NOMO-1 (cell line): ENCODE measurements around the gene RIMKLA.

Source experiments
- DNase-seq, 2 experiments: peaks; one replicate each; lab custom pipeline; 2025; ENCODE audit not compliant: unreplicated experiment in 2 of 2; lab: John Stamatoyannopoulos, UW

RIMKLA gene

DNA sequence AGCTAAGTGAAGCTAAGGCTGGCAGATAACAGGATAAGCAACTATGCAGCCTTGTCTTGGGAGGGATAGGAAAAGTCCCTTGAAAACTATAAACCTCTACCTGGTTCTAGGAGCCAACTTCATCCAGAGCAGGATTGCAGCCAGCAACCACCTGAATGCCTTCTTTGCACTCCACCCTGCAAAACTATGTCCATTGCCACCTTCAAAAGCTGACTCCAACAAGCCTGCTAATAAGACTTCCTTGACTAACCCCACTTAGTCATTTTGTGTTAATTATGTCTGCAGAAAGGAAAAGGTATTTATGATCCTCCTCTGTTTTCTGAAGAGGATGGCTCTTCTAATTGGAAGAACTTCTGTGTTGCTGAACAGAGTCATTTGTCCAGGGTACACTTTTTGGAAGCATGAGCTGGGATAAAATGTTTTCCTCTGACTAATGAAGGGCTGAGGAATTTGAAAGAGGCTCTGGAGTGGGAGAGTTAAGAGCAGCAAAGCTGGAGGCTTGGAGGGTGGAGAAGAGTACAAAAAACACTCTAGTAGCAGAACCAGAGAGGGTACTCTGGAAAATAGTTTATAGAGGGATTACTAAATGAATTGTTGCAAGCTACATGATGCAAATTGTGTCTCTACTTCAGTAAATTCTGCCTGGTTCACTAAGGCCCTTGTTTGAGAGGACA, 9.6 kb upstream of the RIMKLA start:
- DNase-seq, result no peak

DNA sequence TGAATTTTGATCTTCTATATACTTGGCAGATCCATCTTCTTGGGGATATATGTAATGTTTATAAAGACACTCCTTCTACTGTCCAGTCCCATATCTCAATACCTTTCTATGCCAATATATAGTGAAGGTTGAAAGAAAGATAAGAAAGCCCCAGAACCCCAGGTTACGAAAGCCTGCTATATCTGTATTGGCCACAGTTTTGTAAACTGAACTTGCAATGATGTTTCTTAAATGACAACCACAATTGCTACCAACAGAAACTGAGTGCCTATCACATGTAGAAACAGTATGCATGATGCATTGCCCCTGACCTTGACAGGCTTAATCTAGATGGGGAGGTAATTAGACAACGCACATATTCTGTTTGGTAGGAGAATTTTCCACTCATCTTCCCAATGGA, 7.8 kb upstream of the RIMKLA start:
- DNase-seq, result no peak

DNA sequence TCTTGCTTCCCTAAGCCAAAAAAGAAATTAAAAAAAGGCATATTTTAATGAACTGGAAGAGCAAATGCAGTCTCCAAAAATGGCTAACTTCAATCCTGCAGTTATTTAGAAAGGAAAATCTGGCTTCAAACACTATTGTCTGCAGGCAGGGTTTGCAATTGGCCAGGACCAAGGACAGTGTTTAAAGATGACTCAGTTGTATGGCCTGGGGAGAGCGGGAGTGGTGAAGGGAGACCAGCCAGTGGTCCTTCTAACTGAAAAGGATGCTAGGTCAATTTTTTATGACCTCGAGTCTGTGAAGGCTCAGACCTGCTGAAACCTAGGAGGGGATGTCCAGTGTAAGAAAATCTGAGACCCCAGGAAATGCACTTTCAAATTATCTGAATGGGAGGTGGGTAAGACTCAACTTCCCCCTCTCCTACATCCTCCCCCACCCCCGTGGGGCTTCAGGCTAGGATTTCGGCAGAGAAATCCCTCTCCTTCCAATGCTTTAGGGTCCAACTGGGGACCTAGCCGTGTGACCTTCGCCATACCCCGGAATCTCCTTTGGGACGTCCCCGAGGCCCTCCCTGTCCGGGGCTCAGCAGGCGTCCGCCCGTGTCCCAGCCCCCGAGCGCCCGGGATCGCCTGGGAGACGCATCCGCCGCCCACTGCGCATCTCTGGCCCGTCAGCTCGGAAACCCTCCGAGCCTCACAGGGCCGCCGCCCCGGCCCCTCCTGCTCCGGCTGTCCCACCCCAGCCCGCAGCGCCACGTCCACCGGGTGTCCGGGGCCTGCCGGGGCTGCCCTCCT, 602 bp upstream of the RIMKLA start:
- peak; percentile 5 to 34 for DNase-seq

DNA sequence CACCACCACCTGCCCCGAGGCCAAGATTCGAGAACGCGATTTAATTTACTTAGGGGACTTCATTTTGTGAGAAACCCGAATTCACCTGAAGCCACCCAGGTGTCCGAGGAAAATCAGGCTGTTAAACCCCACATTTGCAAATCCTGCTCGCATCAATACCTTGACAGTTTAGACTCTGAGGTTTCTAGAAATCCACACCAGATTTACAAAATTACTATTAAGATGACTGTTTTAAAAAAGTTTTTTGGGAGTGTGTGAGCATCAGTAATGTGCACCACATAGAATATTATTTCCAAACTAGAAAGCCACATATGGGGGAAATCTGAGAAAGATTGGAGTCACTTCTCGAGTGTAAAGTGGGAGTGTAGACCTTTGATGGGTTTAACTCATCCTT, 685 bp downstream of the RIMKLA start:
- DNase-seq, result no peak

DNA sequence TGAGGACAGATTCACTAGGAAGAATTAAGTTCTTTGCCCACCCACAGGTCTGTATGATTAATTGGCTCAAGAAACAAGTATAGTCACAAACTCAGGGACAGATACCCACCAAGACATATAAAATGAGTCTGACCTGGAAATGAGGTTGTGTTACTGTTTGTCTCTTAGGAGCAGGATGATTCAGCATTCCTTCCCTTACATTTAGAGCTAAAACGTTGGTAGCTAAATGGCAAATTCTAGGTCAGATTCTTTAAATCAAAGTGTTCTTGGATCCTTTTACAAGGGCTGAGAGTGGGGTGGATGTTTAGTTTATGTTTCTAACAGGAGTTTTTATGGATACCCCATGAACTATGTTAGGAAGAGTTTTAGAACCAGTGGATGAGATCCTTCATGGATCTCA, 4.7 kb downstream of the RIMKLA start:
- DNase-seq, result no peak

DNA sequence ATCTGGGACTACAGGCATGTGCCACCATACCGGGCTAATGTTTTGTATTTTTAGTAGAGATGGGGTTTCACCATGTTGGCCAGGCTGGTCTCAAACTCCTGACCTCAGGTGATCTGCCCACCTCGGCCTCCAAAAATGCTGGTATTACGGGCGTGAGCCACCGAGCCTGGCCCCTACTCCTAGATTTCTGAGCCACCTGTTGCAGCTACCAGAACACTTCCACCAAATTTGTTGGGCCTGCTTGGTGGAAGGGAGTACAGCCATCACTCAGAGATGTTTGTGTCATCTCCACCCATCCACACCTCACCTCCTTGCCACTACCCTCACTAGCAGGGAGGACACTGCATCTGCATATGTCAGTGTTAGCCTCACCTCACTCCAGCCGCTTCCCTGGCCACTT, 5.5 kb downstream of the RIMKLA start:
- DNase-seq, result no peak

DNA sequence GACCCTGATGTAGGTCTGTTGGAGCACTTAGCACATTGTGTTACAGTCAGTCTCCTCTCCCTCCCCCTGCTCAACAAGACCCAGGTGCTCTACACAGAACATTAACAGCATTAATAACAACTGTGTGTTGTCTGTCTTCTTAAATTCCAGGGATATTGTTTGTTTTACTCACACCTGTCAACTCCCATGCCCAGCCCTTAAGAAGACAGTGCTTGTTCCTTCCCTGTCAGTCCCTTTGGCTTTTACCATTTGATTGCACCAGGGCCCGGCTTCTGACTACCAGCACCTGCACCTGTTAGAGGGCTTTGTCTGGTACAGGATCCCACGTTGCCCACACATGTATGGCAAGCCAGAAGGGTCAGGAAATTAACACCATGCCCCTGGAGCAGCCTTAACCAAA, 11.7 kb downstream of the RIMKLA start:
- no peak for DNase-seq

DNA sequence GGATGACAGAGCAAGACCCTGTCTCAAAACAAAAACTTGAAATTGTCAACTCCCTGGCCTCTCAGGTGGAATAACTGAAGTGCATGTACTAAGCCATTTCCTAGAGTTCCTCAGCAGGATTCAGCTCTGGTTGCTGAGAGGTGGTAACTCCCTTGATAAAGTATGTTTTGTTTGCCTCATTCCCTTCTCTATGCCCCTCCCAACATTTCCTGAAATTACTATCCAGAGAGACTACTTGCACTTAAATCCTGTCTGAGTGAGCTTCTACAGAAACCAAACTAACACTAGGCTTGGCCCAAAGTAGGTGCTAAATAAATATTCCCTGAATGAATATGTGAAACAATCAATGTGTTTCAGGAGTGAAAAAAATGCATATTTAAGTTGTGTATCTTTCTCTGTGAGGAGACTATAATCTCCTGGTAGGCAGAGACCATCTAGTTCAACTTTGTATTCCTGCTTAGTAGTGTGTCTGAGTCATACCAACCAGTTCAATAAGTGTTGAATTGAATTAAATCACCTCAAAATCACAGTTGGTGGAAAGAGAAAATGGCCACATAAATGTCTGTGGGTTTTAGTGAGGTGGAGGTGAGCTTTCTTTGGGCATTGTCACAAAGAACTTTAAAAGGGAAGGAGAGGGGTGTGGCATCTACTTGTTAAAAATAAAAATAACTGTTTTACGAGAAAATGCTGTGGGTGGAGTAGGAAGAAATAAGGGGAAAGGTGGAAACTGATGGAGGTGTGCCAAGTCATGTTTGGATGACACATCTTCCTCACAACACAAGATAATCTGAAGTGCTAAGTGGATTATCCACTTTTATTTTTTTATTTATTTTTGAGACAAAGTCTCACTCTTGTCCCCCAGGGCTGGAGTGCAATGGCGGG, 12.6 kb downstream of the RIMKLA start:
- DNase-seq, result no peak

DNA sequence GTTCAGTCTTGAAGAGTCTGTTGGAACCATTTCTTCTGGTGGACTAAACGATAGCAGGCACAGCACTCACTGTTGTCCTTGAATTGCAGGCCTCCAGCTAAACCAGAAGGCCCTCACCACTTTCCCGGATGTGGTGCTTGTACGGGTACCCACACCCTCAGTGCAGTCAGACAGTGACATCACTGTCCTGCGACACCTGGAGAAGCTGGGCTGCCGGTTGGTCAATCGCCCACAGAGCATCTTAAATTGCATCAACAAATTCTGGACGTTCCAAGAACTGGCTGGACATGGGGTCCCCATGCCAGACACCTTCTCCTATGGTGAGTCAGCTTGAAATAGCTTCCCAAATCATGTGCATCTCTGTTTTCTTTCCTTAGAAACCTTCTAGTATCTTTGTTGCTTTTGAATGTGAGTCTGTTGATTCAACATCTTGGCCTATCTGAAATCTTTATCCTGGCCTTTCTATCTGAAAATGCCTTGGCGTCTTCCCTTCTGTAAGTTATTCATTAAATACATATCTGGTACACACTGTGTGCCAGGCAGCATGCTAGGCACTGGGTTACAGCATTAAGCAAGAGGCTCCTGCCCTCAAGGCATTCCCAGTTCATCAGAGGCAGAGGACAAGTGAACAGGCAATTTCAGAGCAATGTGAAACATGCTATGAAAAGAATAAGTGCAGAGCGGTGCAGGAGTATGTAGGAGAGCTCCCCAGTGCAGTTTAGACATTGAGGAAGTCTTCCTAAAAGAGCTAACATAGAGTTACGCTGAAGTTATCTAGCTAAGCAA, 18.9 kb downstream of the RIMKLA start:
- no peak for DNase-seq

DNA sequence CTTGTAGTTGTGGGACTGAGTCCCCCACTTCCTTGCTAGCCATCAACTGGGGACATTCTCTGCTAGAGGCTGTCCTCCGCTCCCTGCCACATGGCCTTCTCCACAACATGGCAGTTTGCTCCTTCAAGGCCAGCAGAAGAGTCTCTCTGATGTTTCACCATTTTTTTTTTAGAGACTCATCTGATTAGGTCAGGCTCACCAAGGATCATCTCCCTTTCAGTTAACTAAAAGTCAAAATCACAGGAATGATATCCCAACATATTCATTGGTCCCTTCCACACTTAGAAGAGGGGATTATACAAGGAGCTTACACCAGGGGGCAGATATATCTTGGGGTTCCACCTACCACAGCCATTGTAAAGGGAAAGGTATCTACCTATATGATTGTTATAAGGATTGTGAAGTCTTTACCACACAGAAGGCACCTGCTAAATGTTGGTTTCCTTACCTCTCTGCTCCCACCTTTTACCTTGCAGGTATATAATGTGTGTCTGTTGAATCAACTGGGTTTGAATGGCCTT, 23.3 kb downstream of the RIMKLA start:
- no peak for DNase-seq

DNA sequence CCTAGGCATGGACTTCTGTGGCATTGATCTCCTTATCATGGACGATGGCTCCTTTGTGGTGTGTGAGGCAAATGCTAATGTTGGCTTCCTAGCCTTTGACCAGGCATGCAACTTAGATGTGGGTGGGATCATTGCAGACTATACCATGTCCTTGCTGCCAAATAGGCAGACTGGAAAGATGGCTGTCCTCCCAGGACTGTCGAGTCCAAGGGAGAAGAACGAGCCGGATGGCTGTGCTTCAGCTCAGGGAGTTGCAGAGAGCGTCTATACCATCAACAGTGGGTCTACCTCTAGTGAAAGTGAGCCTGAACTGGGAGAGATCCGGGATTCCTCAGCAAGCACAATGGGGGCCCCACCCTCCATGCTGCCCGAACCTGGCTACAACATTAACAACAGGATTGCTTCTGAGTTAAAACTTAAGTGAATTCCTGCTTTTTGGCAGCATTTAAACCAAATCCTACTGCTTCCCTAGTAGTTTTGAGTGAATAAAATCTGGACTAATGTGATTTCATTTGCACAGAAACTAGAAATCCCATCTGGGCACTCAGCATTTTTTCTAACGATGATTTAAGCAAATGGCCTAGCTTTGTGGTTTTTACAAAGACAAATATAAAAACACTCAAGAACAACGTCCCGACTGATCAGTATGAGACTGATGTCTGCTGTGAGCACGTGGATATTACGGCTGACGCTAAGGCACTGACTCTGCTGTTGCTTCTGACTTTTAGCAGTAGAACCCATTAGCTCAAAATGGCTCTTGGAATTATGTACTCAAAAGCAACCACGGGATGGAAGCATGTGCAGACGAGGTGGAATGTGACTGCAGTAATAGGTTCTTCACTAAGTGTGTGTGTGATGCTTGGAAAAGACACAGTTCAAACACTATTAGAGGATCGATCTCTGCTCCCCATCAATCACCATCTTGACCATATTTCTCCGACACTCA, 34.2 kb downstream of the RIMKLA start:
- no peak for DNase-seq

DNA sequence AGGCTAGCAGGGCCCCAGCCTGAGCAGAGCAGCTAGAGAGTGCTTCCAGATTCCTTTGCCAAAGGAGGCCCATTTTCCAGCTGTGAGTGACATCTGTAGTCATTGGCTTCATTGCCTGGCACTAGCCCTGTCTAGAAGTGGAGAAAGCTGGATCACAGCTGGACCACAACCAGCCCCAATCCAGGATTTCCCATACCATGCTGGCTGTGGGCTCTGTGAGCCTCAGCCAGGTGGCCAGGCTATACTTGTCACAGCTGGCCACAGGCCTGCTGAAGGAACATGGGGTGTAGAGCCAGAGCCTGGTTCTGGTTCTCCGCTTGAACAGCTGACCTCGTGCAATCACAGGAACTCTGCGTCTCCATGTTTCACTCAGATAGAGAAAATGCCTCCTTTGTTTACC, 36.6 kb downstream of the RIMKLA start:
- DNase-seq, result no peak

DNA sequence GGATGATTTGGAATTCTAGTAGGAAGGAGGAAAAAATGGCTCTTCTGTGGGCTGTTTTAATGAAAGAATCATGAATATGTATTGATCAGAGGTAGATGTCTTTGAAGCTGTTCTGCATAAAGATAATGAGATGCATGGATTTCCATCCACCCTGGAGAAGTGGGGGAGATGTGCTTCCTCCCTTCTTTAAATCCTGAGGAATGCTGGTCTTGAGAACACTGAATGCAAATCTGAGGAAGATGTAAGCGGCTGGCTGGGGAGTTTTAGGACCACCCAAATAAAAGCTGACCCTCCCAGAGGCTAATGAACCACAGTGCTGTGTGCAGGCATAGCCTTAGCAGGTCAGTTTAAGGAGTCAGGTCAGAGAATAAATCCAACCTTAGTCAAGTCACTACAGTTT, 37.9 kb downstream of the RIMKLA start:
- no peak for DNase-seq

DNA sequence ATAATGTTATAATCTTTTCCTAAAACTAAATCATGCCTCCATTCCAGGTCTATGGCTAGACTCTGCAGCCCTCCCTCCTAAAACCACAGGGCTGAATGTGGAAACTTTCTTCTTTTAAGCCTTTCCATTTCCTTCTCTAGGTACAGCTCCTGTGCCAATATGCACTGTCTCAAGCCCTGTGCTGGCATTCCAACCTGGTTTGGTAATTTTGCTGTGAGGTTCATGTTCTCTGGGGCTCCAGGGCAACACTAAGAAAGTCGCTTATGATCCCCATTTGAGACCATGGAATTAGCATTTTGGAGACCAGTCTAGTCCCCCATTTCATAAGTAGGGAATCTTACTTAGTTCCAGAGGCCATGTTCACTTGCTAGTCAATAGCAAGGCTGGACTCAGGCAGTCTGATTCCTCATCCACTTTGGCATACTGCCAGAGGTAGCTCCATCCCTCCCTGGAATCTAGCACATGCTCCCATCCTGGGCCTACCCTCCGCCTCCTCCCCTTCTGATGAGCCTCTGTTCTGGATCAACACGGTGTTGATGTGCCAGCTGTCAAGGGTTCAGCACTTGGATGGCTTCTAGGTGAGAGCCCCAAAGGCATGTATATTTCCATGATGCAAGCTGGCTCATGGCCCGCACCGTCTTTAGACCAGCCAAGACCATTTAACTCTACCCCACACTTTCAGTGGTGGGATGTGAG, 38.7 kb downstream of the RIMKLA start:
- DNase-seq, result no peak

DNA sequence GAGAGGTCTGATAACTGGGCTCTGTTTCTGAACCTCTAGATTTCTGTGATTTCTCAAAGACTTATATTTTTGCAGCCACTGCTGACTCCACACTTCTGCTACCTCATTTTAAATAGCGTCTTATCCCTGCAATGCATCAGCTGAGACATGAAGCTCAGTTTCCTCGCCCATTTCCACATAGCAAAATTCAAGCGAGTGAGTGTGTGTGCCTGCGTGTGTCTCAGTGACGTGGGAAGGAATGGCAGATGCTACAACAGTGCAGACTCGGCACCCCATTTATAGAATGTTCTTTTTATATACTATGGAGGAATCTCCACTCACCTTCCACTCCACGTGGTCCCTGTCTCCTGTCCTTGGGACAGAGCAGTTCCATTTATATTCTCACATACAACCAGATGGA, 39.5 kb downstream of the RIMKLA start:
- no peak for DNase-seq

DNA sequence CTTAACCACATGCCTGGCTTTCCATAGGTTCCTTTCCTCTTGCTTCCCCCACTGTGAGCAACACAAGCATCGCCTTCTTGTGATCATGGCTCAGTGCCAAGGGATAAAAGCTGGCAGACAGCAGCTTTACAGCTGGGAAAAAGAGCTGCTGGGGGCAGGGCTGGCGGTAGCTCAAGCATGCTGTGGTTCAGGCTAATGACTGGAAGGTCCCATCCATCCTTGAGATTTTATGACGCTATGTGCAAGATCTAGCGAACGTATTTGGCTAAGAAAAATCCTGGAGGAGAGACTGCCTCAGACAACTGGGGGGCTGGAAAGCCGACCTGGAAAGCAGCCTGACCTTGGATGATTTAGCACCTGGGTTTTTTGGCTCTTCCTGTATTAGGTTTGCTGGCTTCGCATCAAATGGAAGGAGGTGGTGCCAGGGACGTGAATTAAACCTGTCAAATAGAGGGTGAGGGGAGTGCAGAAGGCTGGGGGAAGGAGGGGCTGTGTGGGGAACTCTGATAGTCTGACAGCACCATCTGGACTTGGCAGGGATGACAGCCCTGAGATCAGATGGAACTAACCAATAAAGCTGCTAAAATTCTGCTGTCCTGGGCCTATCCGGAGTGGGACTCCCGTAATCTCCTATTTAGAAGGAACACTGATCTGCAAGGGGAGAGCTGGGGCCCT, 40.5 kb downstream of the RIMKLA start:
- DNase-seq, result no peak

DNA sequence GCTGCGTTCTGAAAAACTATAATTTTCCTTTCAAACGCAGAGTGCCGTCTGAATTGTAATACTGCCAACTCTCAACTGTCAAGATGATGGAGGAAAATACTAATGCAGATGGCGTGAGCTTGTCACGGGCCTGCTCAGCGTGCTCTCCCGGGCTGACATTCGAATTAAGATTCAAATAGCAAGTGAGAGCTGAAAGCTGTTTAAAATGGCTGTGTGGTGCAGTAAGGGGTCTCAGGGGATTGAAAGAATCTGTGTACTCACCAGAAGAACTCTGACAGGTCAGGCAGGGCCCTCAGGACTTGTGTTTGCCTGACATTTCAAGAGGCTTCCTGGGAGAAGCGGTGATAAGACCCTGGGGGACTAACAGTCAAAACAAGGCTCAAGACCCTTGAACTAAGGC, 42.1 kb downstream of the RIMKLA start:
- DNase-seq, result no peak

DNA sequence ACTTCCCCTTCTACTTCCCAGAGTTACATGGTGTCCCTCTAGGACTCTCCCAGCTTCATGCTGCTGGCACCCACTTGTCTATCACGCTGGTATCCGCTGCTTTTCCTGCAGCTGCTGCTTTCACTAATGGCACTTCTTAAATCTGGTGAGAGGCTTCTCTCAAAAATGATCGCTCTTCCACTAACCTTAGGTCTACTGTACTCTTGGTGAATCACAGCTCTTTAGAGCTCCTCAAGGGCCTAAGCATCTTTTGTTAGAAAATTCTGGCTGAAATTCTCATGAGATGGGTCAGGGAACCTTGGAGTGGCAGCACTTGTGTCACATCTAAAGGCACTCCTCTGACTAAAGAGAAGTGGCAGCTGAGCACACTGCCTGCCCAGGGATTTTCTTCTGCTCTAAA, 43.1 kb downstream of the RIMKLA start:
- DNase-seq, result no peak
